Activated T-helper 17 cell treated with anti-CD3 and anti-CD28 coated beads, Interleukin-2, amount 50 U/mL, for 72 hours (primary cell): ENCODE results near the gene GRIFIN. TPM values are rescaled to one million over a fixed set of nuclear protein-coding genes. Genes with fewer than 3 reads are reported as not detected.
A peak's percentile ranks its signal among the peaks of the same experiment; 100 is the strongest.

ENCODE experiments used
- ATAC-seq: fragments of 150-1000 bp; cut with Tn5 transposase; replicated peaks from 2 replicates; pipeline ENCODE4 v1.10.0; 2021; ENCODE audit warnings: mild to moderate bottlenecking, moderate library complexity
- H3K27ac Mint-ChIP-seq: one replicate; pipeline ENCODE4 v1.8.0; 2022; ENCODE audit warnings: mixed read lengths
- H3K27me3 Mint-ChIP-seq: one replicate; pipeline ENCODE4 v1.8.0; 2022; ENCODE audit warnings: mixed read lengths
- H3K36me3 Mint-ChIP-seq: one replicate; pipeline ENCODE4 v1.8.0; 2022; ENCODE audit warnings: low read depth, mild to moderate bottlenecking, mixed read lengths
- H3K4me1 Mint-ChIP-seq: one replicate; pipeline ENCODE4 v1.8.0; 2022; ENCODE audit warnings: mixed read lengths
- H3K4me3 Mint-ChIP-seq: one replicate; pipeline ENCODE4 v1.8.0; 2022; ENCODE audit warnings: mild to moderate bottlenecking, mixed read lengths
- H3K9me3 Mint-ChIP-seq: one replicate; pipeline ENCODE4 v1.8.0; 2022; ENCODE audit warnings: mixed read lengths
- total RNA-seq, 2 donors: library from RNA; stranded (reverse); gene quantifications; one replicate each; pipeline ENCODE4 v1.2.3, GENCODE V29; 2022

The GRIFIN gene
- total RNA-seq, 2 donors from 2014 or later: not detected

DNA sequence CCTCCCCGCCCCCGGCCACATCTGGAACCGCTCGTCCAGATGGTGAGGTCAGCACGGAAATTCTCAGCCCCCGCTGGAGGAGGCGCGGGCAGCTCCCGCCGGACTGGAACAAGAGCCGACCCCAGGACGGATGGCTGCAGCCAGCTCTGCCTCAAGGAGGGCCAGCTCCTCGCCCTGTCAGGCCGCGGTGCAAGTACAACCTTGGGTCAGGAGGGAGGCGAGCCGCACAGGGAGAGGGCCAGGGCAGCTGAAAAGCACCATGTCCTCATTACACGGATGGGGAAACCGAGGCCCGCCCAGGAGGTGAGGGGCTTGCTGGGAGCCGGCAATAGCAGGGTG, 3.8 kb upstream of the GRIFIN start:
- no peak overlapping the region for H3K27ac Mint-ChIP-seq
- H3K27me3 Mint-ChIP-seq: no peaks in the 10 kb centered on the region
- H3K36me3 Mint-ChIP-seq: no peaks in the 10 kb centered on the region
- no peak overlapping the region for H3K4me3 Mint-ChIP-seq
- H3K9me3 Mint-ChIP-seq: no peaks in the 10 kb centered on the region
- ATAC-seq: no peak
- no peaks in the 10 kb centered on the region for H3K4me1 Mint-ChIP-seq

DNA sequence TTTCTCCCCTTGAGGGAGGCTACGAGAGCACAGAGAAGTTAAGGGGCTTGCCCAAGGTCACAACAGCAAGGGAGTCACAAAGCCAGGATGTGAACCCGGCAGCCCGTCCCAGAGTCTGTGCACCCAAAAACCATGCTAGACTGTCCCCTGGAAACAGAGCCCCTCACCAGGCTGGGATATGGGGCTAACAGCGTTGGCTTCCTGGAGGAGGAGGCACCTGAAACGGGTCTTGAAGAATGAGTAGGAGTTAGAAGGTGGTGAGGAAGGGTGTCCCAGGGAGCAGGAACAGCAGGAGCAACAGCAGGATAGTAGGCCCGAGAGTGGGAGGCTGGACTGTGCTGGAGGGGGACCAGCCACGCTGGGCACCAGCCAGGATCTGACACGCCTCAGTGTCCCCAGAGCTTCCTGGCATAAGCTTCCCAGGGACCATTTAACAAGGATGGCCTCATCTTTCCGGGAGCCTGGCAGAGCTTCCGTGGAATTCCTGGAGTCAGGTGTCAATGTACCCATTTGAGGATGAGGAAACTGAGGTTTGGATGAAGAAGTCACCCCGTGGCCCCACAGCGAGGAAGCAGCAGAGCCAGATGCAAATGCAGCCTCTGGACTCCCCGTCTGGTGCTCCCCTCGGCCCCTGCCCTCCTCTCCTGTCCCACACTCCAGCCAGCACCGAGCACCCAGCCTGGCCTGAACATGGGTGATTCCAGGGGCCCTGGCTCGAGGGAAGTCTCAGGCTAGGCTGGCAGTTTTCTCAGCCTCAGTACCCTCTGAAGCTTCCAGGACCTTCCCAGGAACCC, 3.3 kb upstream of the GRIFIN start:
- ATAC-seq: no peak
- Mint-ChIP-seq H3K4me3 (no peak overlapping the region), H3K4me1 (no peaks in the 10 kb centered on the region), H3K27ac (no peak overlapping the region), H3K27me3 (no peaks in the 10 kb centered on the region), H3K9me3 (no peaks in the 10 kb centered on the region), H3K36me3 (no peaks in the 10 kb centered on the region)

- no peak overlapping the region for H3K4me3 Mint-ChIP-seq
- no peak for ATAC-seq
- no peaks in the 10 kb centered on the region for H3K9me3 Mint-ChIP-seq
- no peaks in the 10 kb centered on the region for H3K36me3 Mint-ChIP-seq
- no peaks in the 10 kb centered on the region for H3K27me3 Mint-ChIP-seq
- no peaks in the 10 kb centered on the region for H3K4me1 Mint-ChIP-seq
- H3K27ac Mint-ChIP-seq: no peak overlapping the region
Observed at GRCh38 chr7:2478800-2479199, 2.6 kb upstream of the GRIFIN start.

DNA sequence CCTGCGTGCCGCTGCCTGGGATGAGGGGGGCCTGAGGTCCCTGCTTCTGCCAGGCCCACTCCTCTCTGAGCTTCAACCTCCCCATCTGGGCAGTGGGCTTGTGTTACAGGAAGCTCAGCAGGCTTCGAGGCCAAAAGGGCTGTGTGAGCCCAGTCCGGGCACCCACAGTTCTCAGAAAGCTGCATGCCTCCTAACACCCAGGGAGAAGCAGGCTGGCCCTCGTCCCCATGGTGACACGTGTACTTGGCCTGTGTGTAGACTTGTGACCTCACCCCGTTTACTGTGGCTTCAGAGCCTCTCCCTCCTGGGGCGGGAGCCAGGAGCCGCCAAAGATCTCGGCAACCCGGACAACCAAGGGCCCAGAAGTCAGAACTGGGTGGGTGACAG, 2.2 kb upstream of the GRIFIN start:
- no peaks in the 10 kb centered on the region for H3K4me1 Mint-ChIP-seq
- ATAC-seq: no peak
- no peak overlapping the region for H3K27ac Mint-ChIP-seq
- H3K9me3 Mint-ChIP-seq: no peaks in the 10 kb centered on the region
- no peak overlapping the region for H3K4me3 Mint-ChIP-seq
- no peaks in the 10 kb centered on the region for H3K27me3 Mint-ChIP-seq
- H3K36me3 Mint-ChIP-seq: no peaks in the 10 kb centered on the region

DNA sequence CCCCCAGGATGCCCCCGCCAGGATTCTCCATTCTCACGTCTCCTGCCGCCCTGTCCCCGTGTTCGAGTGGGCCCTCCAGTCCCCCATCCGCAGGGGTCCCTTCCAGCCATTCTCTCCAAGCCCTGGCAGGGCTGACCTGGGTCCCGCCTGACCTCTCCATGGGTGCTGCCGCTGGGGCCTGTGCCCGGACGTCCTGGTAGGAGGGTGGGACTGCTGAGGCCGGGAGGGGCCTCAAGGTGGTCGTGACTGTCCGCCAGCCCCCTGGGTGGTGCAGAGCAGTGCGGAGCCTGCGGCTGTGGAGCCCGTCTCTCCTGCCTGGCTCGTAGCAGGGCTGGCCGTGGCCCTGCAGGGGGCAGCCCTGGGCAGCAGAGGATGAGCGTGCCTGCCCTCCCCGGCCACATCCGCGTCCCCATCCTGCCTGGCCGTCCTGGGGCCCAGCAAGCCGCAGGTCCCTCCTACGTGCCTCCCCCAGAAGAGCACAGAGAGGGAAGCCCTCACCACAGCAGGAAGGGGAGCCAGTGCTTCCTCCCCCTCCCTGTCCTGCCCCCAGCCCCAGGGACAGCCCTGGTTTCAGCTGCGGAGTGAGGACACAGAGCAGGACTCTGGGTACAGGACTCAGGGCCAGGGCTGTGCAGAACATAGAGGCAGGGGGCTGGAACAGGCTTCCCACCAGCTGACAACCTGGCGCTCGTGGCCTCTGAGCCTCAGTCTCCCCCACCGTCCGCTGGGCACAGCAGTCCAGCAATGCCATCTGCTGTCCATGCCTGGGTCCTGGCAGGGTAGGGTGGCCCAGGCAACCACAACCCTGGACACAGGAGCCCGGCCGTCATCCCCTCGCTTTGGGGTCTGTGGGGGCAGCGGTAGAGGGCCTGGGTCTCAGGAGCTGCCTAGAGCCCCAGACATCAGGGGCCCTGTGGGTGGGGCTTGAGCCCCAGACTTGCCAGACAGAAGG, 1.5 kb upstream of the GRIFIN start:
- no peaks in the 10 kb centered on the region for H3K4me1 Mint-ChIP-seq
- H3K4me3 Mint-ChIP-seq: no peak overlapping the region
- H3K27ac Mint-ChIP-seq: no peak overlapping the region
- H3K9me3 Mint-ChIP-seq: no peaks in the 10 kb centered on the region
- ATAC-seq: peak; percentile 98
- no peaks in the 10 kb centered on the region for H3K27me3 Mint-ChIP-seq
- no peaks in the 10 kb centered on the region for H3K36me3 Mint-ChIP-seq

- Mint-ChIP-seq H3K27me3 (no peaks in the 10 kb centered on the region), H3K36me3 (no peaks in the 10 kb centered on the region), H3K9me3 (no peaks in the 10 kb centered on the region), H3K27ac (no peak overlapping the region), H3K4me3 (no peak overlapping the region), H3K4me1 (no peaks in the 10 kb centered on the region)
- ATAC-seq: no peak
Observed at GRCh38 chr7:2476776-2477446, 713 bp upstream of the GRIFIN start.

DNA sequence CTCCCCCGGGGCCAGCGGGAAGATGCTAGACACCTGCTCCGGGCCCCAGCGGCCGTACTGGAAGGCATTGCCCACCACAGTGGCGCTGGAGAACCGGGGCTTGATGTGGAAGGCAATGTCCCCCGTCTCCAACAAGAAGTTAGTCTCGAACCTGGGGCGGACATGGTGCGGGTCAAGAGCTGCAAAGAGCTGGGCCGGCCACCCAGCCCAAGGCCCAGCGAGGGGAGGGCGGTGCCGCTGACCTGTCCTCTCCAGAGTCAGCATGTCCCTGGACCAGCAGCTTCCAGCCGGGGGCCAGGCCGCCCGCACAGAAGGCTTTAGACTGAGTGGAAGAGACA, 551 bp downstream of the GRIFIN start:
- Mint-ChIP-seq H3K4me1 (no peaks in the 10 kb centered on the region), H3K4me3 (no peak overlapping the region), H3K36me3 (no peaks in the 10 kb centered on the region), H3K27me3 (no peaks in the 10 kb centered on the region), H3K9me3 (no peaks in the 10 kb centered on the region), H3K27ac (no peak overlapping the region)
- no peak for ATAC-seq

DNA sequence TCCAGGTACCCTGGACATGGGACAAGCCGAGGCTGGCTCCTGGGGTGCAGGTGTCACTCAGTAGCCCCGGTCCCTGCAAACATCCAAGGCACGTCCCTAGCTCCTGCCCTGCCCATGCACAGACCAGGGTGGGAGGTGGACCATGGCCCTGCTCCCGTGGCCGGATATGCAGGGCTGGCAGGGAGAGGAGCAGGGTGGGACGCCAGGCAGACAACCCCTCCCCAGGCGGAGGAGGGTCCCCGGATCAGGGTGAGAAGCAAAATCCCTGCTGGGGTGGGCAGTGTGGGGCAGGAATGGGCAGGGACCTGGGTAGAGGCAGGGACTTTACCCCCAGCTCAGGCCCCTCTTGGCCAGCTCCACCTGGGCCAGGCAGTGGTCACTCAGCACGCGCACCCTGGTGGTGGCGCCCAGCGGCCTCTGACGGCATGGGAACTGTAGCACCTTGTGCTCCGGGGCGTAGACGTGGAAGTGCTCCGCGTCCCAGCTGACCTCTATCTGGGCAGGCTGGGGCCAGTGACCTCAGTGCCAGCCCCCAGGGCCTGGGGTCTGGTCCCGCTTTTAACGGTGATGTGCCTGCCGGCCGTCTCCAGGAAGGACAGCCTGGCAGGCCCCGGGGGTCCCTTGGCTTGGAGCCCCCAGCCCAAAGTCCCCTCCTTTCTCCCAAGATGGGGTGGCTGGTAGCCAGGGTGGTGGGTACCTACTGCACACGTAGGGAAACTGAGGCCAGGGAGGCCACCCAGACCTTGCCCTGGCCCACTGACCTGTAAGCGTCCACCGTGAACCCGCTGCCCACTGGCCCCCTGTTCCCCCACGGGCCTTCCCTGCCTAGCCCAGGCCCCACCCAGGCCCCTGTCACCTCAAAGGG, 1.2 kb downstream of the GRIFIN start:
- Mint-ChIP-seq H3K36me3 (no peaks in the 10 kb centered on the region), H3K4me3 (no peak overlapping the region)
- ATAC-seq: no peak

DNA sequence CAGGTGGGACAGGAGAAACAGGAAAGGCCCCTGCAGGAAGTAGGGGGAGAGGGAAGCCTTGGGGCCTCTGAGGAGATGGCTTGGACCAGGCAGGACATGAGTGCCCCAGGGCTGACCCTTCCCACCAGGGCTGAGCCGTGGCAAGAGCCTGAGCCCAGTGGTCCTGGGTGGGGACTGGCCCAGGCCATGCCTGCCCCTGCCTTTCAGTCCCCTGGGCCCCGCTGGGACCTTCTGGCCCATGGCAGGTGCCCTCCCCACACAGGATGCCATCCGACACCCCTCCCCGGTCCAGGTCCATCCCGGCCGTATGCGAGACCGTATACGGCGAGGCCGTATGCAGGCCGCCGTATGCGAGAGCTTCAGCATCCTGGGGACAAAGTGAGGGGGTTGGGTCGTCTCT, 2.0 kb downstream of the GRIFIN start:
- no peak overlapping the region for H3K4me3 Mint-ChIP-seq
- no peaks in the 10 kb centered on the region for H3K36me3 Mint-ChIP-seq
- no peaks in the 10 kb centered on the region for H3K27me3 Mint-ChIP-seq
- H3K9me3 Mint-ChIP-seq: no peaks in the 10 kb centered on the region
- H3K4me1 Mint-ChIP-seq: no peaks in the 10 kb centered on the region
- H3K27ac Mint-ChIP-seq: no peak overlapping the region
- no peak for ATAC-seq

More for the DNA sequence above, 1.2 kb downstream of the GRIFIN start:
- Mint-ChIP-seq H3K4me1 (no peaks in the 10 kb centered on the region), H3K27ac (no peak overlapping the region), H3K27me3 (no peaks in the 10 kb centered on the region), H3K9me3 (no peaks in the 10 kb centered on the region)

DNA sequence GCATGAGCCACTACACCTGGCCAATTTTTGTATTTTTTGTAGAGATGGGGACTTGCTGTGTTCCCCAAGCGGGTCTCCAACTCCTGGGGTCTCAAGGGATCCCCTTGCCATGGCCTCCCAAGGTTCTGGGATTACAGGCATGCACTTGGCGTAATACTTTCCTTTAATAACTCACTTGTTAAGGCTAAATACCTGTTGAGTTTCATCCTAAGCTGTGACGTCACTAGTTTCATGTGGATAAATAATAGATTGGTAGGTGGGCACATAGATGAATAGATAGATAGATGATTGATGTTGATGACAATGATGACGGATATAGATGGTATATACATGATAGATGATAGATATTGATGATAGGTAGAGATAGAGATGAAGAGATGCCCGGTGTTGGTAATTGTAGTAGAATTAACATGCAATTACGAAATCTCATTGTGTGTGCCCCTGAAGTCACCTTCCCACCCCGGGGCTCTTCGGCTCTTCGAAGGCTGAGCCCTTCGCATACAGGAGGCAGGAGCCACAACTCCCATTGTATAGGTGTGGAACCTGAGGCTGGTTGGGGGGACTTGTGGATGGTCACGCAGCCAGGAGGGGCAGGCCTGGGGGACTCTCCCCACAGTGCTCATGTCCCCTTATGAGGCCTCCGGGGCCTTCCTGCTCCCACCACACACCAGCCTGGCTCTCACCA, 2.6 kb downstream of the GRIFIN start:
- H3K9me3 Mint-ChIP-seq: no peaks in the 10 kb centered on the region
- no peaks in the 10 kb centered on the region for H3K36me3 Mint-ChIP-seq
- ATAC-seq: no peak
- H3K27me3 Mint-ChIP-seq: peaks cover 3% of the 10 kb centered on the region
- H3K27ac Mint-ChIP-seq: no peak overlapping the region
- H3K4me3 Mint-ChIP-seq: no peak overlapping the region
- H3K4me1 Mint-ChIP-seq: peaks cover 5% of the 10 kb centered on the region

GRCh38 chr7:2472739-2473138, 3.5 kb downstream of the GRIFIN start:
- H3K36me3 Mint-ChIP-seq: no peaks in the 10 kb centered on the region
- H3K27ac Mint-ChIP-seq: no peak overlapping the region
- no peak overlapping the region for H3K4me3 Mint-ChIP-seq
- H3K27me3 Mint-ChIP-seq: peaks cover 3% of the 10 kb centered on the region
- no peak for ATAC-seq
- H3K4me1 Mint-ChIP-seq: peaks cover 5% of the 10 kb centered on the region
- no peaks in the 10 kb centered on the region for H3K9me3 Mint-ChIP-seq

DNA sequence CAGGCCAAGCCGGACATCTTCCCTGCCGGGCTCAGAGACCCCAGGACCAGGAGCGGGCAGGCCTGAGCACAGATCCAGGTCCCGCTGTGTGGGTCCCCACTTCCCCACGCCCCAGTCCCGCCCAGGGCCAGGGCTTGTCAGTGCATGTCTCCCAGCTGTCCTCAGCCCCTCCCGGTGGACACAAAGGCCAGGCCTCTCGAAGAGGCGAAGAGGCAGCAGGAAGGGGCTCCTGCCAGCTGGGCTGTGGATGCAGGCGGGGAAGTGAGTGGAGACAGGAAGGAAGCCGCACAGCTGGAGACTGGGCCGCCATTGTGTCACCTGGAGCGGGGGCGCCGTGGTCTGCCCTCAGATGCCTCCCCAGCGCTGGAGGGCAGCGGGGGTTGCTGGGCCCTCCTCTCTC, 4.8 kb downstream of the GRIFIN start:
- Mint-ChIP-seq H3K4me1 (peaks cover 5% of the 10 kb centered on the region), H3K27me3 (peaks cover 3% of the 10 kb centered on the region), H3K36me3 (no peaks in the 10 kb centered on the region), H3K9me3 (no peaks in the 10 kb centered on the region), H3K27ac (no peak overlapping the region), H3K4me3 (no peak overlapping the region)
- no peak for ATAC-seq

DNA sequence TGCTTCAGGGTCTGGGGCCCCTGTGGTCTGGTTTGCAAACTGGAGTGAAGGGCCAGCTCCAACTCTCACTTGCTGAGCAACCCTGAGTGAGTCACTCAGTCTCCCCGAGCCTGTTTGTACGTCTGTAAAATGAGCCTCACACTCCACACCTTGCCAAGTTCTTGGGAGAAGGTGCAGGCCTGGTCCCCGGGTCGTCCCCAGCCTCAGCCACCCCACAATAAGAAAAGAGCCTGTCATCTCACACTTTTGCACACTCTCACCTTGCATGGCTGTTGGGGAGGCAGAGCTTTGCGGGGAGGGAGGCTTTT, 5.2 kb downstream of the GRIFIN start:
- Mint-ChIP-seq H3K27ac (no peak overlapping the region), H3K27me3 (peaks cover 3% of the 10 kb centered on the region), H3K9me3 (no peaks in the 10 kb centered on the region), H3K4me3 (no peak overlapping the region), H3K36me3 (no peaks in the 10 kb centered on the region), H3K4me1 (peaks cover 5% of the 10 kb centered on the region)
- ATAC-seq: no peak
